ENCODE measurements around the gene OR13C5.
"Not testable (repeated sequence)": the region's sequence is repeated elsewhere in the genome, so short reads cannot be mapped to it uniquely, and the experiment has no call there.

OR13C5 gene

GRCh38 chr9:104599313-104599712 is at the start of gene OR13C5:
OR13C5 (minus strand) TSS chr9:104599413; CDS start chr9:104599413, 0 bp downstream.
- DNase-seq: not testable (repeated sequence)

- no peak for DNase-seq
These were observed 36.2 kb upstream of the OR13C5 start for GRCh38 chr9:104635456-104635855.

GRCh38 chr9:104633976-104634520 is 34.8 kb upstream of the OR13C5 start:
- no peak for DNase-seq

GRCh38 chr9:104625964-104626363 is 26.8 kb upstream of the OR13C5 start:
- DNase-seq: not testable (repeated sequence)

GRCh38 chr9:104618104-104618503 is 18.9 kb upstream of the OR13C5 start, which contains the start of gene OR13C9:
OR13C9 (minus strand) TSS chr9:104618204; CDS start chr9:104618204, 0 bp downstream.
- no peak for DNase-seq

GRCh38 chr9:104617418-104617817 is 18.2 kb upstream of the OR13C5 start:
- DNase-seq: no peak

GRCh38 chr9:104611213-104611612 is 12.0 kb upstream of the OR13C5 start:
- DNase-seq: no peak

GRCh38 chr9:104608336-104608735 is 9.1 kb upstream of the OR13C5 start:
- no peak for DNase-seq

- no peak for DNase-seq
These were observed 6.9 kb upstream of the OR13C5 start for GRCh38 chr9:104606152-104606551.

GRCh38 chr9:104605527-104605926 is 6.3 kb upstream of the OR13C5 start, which contains the start of gene OR13C2:
OR13C2 (minus strand) TSS chr9:104605627; CDS start chr9:104605627, 0 bp downstream.
- not testable (repeated sequence) for DNase-seq

- no peak for DNase-seq
These were observed 5.6 kb upstream of the OR13C5 start for GRCh38 chr9:104604801-104605200.

GRCh38 chr9:104598749-104599148 is 464 bp downstream of the OR13C5 start:
- DNase-seq: not testable (repeated sequence)

GRCh38 chr9:104589626-104590025 is 9.6 kb downstream of the OR13C5 start:
- no peak for DNase-seq

GRCh38 chr9:104586496-104587180 is 12.6 kb downstream of the OR13C5 start:
- no peak for DNase-seq

- DNase-seq: no peak
These were observed 18.7 kb downstream of the OR13C5 start for GRCh38 chr9:104580562-104580961.

GRCh38 chr9:104577263-104577662 is 21.9 kb downstream of the OR13C5 start:
- DNase-seq: no peak

- no peak for DNase-seq
These were observed 23.8 kb downstream of the OR13C5 start for GRCh38 chr9:104575456-104575855.

GRCh38 chr9:104572612-104573011 is 26.6 kb downstream of the OR13C5 start:
- no peak for DNase-seq

GRCh38 chr9:104568868-104569267 is 30.3 kb downstream of the OR13C5 start, which contains the start of gene OR13C8:
OR13C8 (plus strand) TSS chr9:104569168; CDS start chr9:104569168, 0 bp downstream.
- no peak for DNase-seq

- DNase-seq: no peak
These were observed 34.9 kb downstream of the OR13C5 start for GRCh38 chr9:104564358-104564757.

GRCh38 chr9:104556830-104557634 is 42.2 kb downstream of the OR13C5 start:
- DNase-seq: no peak

- DNase-seq: no peak
These were observed 43.7 kb downstream of the OR13C5 start for GRCh38 chr9:104555521-104555920.

- no peak for DNase-seq
These were observed 46.0 kb downstream of the OR13C5 start for GRCh38 chr9:104553261-104553660.
